ENCODE measurements around the gene HOXC10.

Gene HOXC10

DNA sequence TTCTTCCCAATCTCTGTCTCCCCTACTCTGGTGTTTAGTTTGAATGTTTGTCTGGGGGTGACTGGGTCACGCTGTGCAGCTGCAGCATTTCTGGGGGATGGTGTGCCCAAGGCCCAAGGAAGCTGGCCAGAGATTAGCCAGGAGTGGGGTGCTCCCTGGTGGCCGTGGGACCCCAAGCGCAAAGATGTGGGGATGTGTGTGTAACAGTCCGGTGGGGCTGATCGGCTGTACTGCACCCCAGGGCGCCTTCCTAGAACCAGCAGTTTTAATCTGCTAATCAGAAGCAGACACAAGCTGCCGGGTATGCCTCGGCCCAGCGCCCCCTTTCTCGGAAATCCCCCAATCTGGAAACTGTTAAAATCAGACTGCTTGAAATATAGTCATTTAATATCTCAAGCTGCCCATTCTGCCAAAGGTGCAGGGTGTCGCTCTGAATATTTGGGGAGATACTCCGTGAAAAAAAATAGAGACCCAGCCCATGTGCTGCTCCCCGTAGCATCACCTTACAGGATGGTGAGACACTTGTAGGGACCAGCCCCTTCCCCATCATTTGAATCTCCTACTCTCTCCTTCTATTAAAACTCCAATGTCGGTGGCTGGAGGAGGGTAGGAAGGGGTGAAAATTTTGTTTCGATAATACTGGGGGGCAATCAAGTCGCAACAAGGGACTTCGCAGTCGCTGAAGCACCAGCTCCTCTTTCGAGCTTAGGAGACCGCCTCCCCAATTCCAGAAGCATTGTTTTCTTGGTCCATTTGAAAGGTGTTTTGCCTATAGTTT, 19.3 kb downstream of the HOXC10 start:
- DNase-seq = no peak

DNA sequence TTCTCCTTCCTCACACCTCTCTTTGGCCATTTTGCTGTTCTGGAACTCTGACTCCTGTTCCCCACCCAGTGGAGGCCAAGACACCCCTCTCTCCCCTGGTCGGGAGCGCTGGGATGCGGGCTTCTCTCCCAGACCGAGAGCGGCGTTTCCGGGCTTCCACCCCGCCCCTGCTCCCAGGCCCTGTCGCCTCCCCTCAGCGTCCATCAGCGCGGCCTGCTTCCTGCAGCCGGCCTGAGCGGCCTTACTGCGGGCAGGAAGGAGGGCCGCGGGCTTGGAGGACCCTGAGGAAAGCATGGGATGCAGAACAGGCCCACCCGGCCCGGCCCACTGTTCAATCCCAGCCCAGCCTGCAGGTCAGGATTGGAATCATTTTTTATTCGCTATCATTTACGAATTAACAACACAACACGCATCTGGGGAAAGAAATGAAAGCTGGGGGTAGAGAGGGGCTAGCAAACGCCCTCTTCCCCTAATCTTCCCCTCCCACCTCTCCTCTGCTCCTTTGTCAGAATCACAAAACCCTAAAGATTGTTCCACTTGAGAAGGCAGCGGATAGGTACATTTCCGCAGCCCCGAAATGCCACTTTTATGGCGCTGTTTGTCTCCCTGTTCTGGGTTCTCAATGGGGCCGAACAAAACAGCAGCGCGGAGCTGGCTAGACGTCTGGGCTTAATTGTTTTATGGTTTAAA, 20.0 kb downstream of the HOXC10 start:
- no peak for DNase-seq

DNA sequence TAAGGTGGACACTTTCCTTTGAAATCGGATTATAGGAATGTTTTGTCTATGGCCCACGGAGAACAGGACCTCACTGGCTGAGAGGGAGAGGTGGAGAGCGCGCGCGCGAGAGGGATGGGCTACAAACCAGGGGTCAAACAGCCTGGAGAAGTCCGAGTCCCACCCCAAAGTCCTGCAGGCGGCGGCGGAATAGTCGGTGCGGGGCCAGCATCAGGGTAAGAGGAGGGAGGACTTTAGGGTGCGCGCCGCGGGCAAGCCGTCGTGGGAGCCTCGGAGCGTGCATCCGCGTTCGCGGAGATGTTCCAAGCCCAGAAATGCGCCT, 20.5 kb downstream of the HOXC10 start:
- no peak for DNase-seq

DNA sequence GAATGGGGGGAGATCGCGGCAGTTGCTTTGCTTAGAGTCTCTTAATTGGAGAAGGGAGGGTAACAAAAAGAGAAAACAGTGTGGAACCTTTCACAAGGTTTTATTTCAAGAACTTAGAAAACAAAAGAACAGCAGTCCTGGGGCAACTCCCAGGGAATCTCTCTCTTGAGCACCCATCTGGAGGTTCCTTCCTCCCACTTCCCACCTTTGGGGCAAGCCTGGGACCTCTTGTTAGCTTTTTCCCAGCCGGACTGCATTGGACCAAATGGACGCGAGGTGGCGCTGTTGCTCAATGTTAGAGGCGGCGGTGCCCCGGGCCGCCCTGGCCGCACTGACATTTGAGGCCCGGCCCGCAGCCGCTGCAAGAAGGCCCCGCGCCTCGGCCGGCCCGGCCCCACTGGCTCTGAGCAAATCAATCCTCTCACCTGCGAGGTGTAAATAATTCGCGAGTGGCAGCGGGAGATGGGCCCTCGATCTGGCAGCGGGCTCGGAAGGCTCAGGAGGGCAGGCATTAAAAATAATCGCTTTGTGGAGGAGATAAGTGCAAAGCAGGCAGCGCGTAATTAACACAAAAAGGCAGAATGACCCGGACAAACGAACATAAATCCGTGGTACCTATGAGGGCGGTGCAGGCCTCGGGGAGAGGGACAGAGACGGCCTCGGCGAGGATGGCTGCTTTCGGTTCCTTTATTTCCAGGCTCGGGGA, 21.1 kb downstream of the HOXC10 start:
- DNase-seq = peak; percentile 86

DNA sequence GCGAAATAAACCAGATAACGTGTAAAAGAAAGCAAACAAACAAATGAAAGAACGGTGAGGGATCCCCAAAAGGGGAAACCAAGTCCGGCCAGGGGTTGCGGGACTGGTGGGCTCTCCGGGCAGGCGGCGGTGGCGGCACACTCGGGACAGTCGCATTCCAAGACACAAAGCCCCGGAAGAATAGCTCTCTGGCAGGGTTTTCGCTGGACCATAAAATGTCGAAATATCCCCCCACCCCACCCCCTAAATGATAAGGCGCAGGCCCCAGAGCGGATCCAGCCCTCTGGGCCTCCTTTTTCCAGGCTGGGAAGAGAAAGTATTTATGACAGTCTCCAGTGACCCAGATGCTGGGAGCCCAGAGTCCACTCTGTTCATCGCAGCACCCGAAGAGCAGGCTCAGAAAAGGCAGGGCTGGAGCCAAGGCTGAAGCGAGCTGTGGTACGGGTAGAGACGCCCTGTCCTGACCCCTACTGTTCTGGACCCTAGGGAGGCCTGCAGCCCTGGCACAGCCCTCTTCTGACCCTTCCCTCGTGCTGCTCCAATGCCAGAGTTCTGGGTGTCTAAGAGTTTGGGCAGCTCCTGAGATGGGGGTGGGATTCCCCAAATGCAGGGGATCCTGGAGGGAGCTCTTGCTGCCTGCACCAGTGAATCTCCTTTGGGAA, 21.7 kb downstream of the HOXC10 start:
- DNase-seq = no peak

DNA sequence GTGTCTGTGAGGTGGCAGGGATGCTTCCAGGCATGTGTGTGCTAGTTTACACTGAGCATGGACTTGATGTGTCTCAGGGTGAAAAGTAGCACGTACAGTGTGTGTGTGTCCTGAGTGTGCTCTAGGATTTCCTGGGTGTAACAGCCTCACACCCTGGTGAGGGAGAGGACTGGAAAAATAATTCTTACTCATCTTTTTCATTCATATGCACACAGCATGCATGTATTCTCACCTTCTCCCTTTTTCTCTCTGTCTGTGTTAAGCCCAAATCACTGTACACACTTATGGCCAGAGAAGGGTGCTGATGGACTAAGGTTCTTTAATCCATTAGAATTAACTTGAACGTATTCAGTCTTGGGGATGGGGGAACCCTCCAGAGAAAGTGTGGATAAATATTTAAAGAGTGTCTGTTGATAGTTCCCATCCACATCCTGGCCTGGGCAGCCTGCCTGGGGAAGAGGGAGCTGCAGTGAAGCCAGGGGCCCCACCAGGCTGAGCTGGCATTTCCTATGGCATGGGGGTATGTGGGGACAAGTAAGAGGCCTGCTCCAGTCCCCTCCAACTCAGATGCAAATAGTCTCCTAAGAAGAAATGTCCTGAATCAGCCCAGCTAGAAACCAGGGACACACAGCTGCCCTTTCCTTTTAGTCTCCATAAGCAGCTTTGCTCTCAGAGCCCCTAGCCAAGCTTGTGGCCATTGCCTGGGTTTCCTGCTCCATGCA, 22.8 kb downstream of the HOXC10 start:
- DNase-seq = no peak

DNA sequence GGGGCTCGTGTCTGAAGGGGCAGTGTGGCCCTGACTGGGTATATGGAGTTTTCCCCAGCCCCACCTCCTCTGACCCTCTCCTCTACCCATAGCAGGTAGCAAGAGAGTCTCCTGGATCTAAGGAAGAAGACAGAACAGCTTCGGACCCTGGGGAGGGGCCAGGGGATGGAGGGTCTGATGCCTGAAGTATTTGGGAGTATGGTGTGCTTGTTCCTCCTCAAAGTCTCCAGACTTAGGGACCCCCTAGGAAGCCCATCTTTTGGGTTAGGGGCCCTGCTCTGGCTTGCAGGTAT, 23.3 kb downstream of the HOXC10 start:
- DNase-seq = no peak

DNA sequence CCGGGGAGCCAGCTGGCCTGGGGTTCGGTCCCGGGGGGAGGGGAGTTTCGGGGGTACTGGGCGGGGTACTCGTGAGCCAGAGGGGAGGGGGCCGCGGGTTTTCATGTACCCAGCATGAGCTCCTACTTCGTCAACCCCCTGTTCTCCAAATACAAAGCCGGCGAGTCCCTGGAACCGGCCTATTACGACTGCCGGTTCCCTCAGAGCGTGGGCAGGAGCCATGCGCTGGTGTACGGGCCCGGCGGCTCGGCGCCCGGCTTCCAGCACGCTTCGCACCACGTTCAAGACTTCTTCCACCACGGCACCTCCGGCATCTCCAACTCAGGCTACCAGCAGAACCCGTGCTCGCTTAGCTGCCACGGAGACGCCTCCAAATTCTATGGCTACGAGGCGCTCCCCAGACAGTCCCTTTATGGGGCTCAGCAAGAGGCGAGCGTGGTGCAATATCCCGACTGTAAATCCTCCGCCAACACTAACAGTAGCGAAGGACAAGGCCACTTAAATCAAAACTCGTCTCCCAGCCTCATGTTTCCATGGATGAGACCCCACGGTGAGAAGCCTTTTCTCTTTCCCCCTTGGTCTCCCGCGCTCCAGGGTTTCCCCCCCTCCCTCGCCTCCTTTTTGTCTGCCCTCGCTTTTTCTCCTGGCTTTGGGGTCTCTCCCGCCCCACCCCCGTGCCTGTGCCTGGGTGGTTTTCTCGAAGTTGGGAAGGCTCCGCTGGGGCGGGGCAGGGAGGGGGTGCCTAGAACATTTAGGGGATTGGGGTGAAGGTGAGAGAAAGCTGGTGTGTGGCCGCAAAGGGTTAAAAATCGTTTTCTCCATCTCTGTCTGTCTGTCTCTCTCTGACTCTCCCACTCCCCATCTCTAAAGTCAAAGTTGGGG, 24.5 kb downstream of the HOXC10 start:
- peak; percentile 37 for DNase-seq

DNA sequence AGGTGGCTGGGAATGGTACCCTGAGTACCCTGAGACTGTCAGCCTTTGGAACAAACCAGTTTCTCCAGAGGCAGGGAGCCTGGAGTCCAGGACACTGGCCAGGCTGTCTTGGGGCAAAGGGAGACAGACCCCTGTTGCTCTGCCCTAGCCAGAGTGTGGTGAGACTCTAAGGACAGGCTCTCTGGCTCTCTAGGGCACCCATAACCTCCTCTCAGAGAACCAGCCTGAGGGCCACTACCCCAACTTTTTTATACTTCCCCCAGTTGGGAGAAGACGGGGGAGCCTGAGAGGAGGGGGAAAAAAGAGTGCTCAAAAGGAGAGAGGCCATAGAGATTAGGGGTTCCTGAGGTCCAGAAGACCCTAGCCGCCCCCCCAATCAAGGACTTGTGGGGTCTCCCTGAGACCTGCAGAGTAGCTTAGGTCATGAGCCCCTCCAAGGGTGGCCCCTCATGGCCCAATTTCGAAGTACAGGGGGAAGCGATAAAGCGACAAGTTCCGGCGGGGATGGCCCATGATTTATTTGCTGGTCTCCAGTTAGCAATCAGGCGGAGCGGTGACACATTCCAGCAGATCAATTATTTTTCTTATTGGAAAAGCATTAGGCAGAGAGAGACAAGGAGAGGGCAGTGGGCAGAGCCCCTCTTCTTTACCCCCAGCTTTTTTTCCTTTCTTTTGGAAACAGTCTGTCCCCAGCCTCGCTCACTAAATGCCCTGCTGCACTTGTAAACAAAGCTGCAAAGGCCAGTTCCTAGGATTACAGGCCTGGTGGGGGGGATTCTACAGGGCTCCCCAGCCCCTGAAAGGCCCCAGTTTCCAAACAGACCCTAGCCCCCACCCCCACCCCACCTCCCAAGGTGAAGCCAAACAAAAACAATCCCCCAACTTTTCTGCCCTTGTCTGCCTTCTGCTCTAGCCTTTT, 25.4 kb downstream of the HOXC10 start:
- no peak for DNase-seq

DNA sequence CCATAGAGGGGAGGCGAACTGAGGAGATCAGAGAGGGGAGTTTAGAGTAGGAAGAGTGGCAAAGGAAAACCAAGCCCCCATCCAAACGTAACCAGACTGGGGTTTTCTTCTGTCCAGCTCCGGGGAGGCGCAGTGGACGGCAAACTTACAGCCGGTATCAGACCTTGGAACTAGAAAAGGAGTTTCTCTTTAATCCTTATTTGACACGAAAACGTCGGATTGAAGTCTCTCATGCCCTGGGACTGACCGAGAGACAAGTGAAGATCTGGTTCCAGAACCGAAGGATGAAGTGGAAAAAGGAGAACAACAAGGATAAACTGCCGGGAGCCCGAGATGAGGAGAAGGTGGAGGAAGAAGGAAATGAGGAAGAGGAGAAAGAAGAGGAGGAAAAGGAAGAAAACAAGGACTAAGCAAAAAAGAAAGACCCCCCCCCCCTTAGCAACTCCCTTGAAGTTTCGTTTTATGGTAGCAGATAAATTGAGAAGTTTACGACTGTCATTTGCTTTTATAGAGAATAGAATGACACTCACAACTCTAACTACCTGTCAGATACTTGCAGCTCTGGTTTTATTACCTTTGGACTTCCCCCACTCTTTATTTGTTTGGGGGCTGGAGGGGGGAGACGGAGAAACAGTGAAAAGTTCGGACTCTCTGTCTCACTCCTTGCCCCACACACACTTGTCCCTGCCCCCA, 26.2 kb downstream of the HOXC10 start:
- no peak for DNase-seq

DNA sequence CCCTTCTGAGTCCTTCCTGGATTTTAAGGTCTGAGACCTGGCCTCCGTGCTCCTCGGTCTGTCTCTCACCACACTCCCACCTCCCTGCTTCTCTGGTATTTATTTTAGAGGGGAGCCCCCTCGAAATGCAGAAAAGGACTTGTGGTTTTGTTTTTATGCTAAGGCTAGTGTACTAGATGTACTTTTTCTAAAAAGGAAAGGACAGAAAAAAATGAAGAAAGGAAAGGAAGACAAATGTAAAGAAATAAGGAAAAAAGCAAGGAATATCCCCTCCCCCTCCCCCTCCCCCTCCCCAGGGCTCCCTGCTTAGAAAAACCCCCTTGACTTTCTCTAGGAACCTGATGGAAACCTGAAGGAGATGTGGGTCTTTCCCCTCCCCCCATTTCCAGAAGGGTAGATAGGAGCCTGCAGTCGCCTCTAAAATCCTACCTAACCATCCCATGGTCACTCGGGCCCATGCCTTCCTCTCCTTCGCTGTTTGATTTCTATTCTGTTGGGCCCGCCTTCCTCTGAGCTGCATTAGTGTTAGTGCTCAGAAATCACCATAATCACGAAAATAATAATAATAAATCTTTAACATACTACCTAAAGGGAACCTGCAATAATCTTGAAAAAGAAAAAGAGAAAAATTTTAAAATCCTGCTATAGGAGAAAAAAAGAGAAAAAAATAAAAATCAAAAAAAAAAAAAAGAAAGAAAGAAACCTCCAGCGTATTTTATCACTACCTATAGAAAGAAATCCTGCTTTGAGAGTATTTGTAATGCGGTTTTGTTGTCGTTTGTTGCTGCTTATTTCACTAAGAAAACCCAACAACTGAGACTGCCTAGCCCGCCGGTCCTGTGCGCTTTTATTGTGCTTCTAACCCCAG, 27.0 kb downstream of the HOXC10 start:
- DNase-seq = no peak

DNA sequence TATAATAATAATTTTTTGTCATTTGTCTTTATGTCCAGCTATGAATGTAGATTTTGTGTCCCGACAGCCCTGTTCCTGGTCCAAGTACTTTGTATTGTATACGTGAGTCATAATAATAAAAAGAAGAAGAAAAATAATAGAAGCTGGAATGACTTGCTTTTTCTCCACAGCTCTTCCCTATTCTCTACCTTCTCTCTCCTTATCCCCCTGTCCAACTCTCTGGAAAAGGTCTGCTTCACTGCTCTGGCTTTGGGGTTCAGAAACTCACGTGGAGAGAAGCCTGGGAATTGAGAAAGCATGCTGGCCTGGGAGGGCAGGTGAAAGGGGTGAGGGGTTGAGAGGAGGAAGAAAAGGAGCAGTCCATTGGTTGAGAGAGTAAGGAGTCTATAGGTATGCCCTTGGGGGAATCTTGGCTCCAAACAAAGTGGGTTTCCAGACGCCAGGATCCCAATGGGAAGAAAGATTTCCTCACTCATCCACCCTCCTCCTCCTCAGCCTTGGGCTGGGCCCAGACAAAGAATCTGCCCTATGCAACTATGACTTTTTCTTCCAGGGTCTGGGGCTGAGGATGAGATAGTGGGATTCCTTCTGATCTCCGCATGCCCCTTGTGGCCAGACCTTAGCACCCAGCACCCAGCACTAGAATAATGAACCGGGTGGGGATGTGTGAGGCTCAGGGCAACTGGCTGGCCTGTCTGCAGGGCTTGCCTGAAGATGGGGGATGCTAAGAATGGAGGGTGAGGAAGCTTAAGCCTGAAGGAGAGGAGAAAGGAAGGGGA, 27.9 kb downstream of the HOXC10 start:
- no peak for DNase-seq

DNA sequence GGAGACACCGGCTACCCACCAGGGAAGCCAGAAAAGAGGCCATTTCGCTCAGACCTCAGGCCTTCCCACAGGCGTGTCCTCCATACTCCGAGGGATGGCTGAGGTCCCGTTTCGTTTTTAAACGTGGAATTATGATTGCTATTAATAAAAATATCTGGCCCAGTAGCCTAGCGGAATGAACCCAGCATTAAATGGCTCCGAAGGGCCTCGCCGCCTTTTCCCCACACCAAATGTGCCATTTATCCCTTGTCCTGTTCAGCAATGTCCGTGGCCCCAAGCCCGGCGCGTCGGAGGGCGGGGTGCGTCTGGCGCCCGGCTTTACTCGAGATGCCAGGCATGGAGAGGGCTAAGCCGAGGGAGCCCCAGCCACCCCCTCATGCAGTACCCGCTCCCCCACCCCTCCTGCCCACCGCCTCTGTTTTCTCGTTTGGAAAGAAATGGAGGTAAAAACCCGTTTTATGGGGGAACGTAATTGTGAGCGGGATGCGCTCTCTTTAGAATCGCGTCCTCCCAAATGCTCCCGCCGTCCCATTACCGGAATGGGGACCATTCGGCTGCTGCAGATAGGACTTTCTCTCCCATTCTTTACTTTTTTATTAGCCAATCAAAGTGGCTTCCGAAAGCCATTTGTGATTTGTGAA, 29.6 kb downstream of the HOXC10 start:
- DNase-seq = no peak

DNA sequence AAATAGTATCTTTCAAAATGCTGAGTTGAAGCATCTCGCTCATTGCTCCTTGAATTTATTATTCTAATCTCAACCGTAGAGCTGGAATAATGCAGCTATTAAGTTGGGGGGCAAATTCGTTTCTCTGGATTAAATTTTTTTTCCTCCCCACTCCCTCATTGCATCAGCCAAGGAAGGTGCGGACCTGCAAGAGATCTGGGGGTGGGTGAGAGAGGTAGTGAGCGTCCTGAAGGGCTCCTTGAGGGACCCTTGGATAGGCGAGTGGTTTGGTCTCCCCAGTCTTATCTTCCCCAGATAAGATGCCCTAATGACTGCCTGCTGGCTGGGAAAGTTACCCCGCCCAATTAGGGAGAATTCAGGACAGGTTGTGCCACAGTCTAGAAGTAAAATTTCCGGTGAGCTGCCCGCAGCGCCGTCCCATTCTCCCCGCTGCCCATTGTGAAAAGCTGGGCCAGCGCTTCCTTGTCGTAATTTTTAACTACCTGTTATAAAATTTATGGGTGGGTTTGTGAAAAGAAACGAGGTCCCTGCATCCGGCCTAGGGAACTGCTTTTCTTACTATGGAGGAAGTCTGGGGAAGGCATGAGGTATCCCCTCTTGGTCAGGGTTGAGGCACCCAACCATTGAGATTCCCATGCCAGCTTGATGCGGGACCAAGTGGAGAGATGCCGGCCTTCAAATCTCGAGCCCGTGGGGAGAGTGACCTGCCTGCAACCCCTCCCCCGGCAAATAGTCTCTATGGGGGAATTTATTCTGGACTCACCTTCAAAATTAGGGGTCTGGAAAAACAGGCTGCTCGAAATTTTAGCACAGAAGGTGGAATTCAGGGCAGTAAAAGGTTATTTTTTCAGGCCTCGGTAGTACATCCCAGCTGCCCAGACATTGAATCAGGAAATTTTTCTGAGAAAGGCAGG, 30.3 kb downstream of the HOXC10 start:
- DNase-seq = no peak

DNA sequence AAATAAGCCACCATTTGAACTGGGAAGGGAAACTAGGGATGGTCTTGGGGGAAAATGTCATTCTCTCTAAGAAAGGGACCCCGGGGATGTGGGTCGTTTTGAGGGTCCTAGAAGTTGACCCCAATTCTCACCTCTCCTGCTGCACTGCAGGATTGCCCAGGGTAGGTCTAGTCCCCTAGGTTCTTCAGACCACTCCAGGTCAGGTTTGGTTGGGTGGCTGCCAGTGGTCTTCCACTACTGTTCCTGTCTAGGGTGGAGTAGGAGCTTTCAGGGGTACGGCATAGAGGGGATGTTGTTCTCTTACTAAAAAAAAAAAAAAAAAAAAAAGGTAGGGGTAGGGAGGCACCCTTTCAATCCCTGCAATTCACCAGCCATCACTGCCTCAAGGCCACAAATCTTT, 31.1 kb downstream of the HOXC10 start:
- no peak for DNase-seq

DNA sequence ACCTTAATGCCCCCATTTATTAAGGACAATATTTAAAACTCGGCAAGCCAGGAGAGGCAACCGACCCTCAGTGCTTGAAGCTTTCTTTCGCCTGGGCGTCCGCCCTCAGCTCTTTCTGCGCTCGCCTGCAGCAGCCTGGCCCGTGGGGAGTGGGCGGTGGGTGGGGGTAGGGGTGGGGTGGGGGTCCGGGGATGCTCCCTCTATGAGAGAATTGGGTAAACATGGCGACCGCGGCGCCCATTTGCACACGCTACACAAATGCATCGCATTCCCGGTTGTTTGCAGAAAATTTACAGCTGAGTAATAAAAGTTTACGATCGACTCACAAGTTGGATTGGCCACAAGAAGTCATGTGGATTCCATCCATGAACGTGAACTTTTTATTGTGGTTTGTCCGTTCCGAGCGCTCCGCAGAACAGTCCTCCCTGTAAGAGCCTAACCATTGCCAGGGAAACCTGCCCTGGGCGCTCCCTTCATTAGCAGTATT, 31.6 kb downstream of the HOXC10 start:
- DNase-seq = no peak

Measured in stimulated activated CD4-positive, alpha-beta T cell treated with anti-CD3 and anti-CD28 coated beads, Interleukin-4, amount 100 ng/mL, for 1 hour (primary cell).